ENCODE results near the gene CDH13. TPM values are rescaled to one million over a fixed set of nuclear protein-coding genes. Genes with fewer than 3 reads are reported as not detected.

Gene CDH13
- total and polyA plus RNA-seq, 10 of the 15 experiments (the other 5 are each of a cell fraction or from before 2014, with no cell fraction given) = under 0.01 to 0.05 TPM; not detected in 8

- TF ChIP-seq CUX1 (IDR thresholded peaks at IDR 0.05; ENCODE audit: insufficient replicate concordance, low read depth, low read length) = no peak
- TF ChIP-seq WRNIP1 (IDR thresholded peaks at IDR 0.05; ENCODE audit: borderline replicate concordance, low read depth, low read length) = no peak
- no peak for TF ChIP-seq PRDM15 (CRISPR knock-in tag; IDR thresholded peaks at IDR 0.05)
- TF ChIP-seq ATF3 (IDR thresholded peaks at IDR 0.05; ENCODE audit: borderline replicate concordance, extremely low read depth, low read depth, low read length) = no peak
- no peak for TF ChIP-seq HDGF (IDR thresholded peaks at IDR 0.05)
- no peak for TF ChIP-seq BMI1 (IDR thresholded peaks at IDR 0.05; ENCODE audit: borderline replicate concordance)
- TF ChIP-seq SIX5 (IDR thresholded peaks at IDR 0.05; ENCODE audit: low read depth, low read length, severe bottlenecking) = no peak
- no peak for TF ChIP-seq CEBPB (IDR thresholded peaks at IDR 0.05; ENCODE audit: borderline replicate concordance in 1 of 2, low read depth in 2 of 2, low read length in 2 of 2)
- no peak for TF ChIP-seq CTCF (IDR thresholded peaks at IDR 0.05 in 2 of 3, conservative IDR thresholded peaks at IDR 0.05 in 1 of 3; ENCODE audit: control insufficient read depth in 2 of 3, extremely low read depth in 1 of 3, insufficient read depth in 1 of 3, low read depth in 3 of 3, low read length in 3 of 3)
Measured at GRCh38 chr16:83831456-83831987, 1204.8 kb downstream of the CDH13 start (continued).
